CD4-positive, alpha-beta T cell treated with Interleukin-17A for 4 hours (primary cell): Measurements from ENCODE around the gene CDKAL1.

ENCODE experiments used
- DNase-seq: peaks from one replicate; pipeline ENCODE4 v3.0.0-alpha.2; 2020; ENCODE audit warnings: mixed read lengths

The CDKAL1 gene

GRCh38 chr6:20933057-20933788, 399.0 kb downstream of the CDKAL1 start:
- no peak for DNase-seq

- no peak for DNase-seq
Measured at GRCh38 chr6:20936949-20937348, 402.7 kb downstream of the CDKAL1 start.

GRCh38 chr6:20939161-20939775, 405.0 kb downstream of the CDKAL1 start:
- DNase-seq, result no peak

GRCh38 chr6:20943040-20943627, 408.9 kb downstream of the CDKAL1 start:
- DNase-seq, result no peak

GRCh38 chr6:20943922-20944321, 409.7 kb downstream of the CDKAL1 start:
- DNase-seq, result no peak

GRCh38 chr6:20946022-20946421, 411.8 kb downstream of the CDKAL1 start:
- DNase-seq, result no peak

GRCh38 chr6:20946890-20947289, 412.6 kb downstream of the CDKAL1 start:
- no peak for DNase-seq

GRCh38 chr6:20947977-20948376, 413.7 kb downstream of the CDKAL1 start:
- DNase-seq, result no peak

GRCh38 chr6:20948556-20948955, 414.3 kb downstream of the CDKAL1 start:
- DNase-seq, result no peak

GRCh38 chr6:20949138-20949537, 414.9 kb downstream of the CDKAL1 start:
- no peak for DNase-seq

- DNase-seq, result no peak
Measured at GRCh38 chr6:20952699-20953474, 418.6 kb downstream of the CDKAL1 start.

GRCh38 chr6:20954315-20954714, 420.1 kb downstream of the CDKAL1 start:
- no peak for DNase-seq

- no peak for DNase-seq
Measured at GRCh38 chr6:20955131-20955530, 420.9 kb downstream of the CDKAL1 start.

- no peak for DNase-seq
Measured at GRCh38 chr6:20955751-20956150, 421.5 kb downstream of the CDKAL1 start.

GRCh38 chr6:20960067-20960466, 425.8 kb downstream of the CDKAL1 start:
- DNase-seq, result no peak

GRCh38 chr6:20965276-20965675, 431.0 kb downstream of the CDKAL1 start:
- no peak for DNase-seq

- DNase-seq, result no peak
Measured at GRCh38 chr6:20965915-20966314, 431.7 kb downstream of the CDKAL1 start.

GRCh38 chr6:20969551-20969950, 435.3 kb downstream of the CDKAL1 start:
- no peak for DNase-seq

GRCh38 chr6:20976391-20976918, 442.2 kb downstream of the CDKAL1 start:
- no peak for DNase-seq

GRCh38 chr6:20978151-20978614, 443.9 kb downstream of the CDKAL1 start:
- DNase-seq, result no peak

GRCh38 chr6:20979076-20979475, 444.8 kb downstream of the CDKAL1 start:
- no peak for DNase-seq

- DNase-seq, result no peak
Measured at GRCh38 chr6:20983961-20984360, 449.7 kb downstream of the CDKAL1 start.

- DNase-seq, result no peak
Measured at GRCh38 chr6:20985821-20986220, 451.6 kb downstream of the CDKAL1 start.
